Measurements from ENCODE around the gene ZNF573. TPM values are rescaled to one million over a fixed set of nuclear protein-coding genes. Genes with fewer than 3 reads are reported as not detected.
"Not testable (repeated sequence)": the region's sequence is repeated elsewhere in the genome, so short reads cannot be mapped to it uniquely, and the experiment has no call there.

The ZNF573 gene
- total RNA-seq (2014; rRNA removed; shearing (Covaris generic)): 1.8 and 13.2 TPM in 2 replicates

DNA sequence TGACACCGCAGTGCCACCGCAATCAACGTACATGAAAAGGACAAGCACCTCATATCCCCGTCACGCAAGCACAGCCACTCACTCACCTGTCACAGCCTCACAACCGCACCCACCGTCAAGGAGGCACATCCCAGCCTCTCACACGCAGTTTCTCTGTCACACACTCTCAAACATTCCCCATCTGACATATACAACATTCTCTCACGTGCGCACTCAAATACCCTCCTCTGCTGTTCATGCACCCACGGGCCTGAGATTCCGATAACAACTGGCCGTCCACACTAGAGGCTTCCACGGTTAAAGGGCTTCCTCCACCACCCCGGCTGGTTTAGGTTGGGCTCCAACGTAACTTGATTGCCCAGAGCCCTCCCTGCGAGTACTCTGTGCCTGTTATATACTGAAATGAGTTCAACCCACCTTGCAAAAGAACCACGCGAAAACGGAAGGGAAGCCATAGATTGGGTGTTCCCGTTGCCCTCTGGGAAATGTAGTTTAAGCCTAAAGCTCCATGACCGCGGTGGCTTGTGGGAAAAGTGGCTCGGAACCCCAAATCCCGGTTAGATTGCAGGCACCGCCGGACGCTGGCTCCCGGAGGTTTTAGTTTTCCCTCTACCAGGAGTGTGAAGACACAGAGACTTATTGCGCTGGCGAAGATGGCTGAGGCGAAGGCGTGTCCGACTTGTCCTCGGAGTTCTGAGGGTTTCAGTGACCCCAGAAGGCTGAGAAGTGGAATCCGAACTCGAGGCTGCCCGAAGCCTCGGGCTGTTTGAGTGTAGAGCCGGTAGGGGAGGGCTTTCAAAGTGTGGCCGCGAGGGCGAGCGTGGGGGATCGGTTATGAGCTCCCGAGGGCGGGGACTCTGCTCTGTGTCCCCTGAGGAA, at the start of gene ZNF573:
ZNF573 (minus strand) TSS at position 460 of the 879 bp plus-strand sequence. CDS start 5,857 bp downstream, outside the sequence.
- DNase-seq (ENCODE audit: low spot score): peak; percentile 95
- in situ Hi-C loops (cut with HindIII; ENCODE audit: low sequenced_read_pairs): no loop called here

DNA sequence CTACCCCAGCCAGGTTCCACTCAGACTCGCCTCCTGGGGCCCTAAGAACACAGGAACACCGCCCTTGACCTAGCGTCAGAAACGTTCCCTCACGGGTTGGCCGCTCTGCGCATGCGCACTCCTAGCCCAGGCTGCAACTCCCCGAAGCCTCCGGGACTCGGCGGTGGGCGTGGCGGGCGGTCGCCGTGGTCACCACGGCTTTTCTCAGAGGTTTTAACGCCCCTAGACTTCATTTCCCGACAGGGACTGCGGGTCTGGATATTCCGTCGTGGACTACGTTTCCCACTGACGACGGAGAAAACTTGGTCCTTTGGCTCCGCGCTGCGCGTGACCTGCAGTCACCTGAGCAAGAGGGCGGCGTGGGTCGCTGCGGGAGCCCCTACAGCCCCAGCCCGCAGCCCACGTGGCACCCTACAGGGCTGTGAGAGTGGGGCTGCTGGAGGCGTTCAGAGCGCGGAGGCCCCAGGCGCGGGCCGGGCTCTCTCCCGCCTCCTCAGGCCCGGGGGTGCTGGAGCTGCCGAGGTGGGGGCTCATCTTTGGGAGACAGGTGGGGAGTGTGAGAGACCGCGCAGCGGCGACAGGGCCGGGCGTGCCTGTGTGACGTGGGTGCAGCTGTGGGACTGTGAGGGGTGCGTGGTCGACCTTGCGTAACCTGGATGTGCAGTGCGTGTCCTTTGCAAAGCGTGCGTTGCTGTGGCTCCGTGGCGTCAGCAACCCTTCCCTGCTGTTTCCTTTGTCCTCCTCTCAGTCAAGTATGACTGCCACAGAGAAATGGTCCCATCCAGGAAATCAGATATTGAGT, 38.0 kb upstream of the ZNF573 start:
- in situ Hi-C loops (cut with HindIII; ENCODE audit: low sequenced_read_pairs): no loop called here
- peak; percentile 77 for DNase-seq (ENCODE audit: low spot score)

GRCh38 chr19:37815611-37816010, 36.2 kb upstream of the ZNF573 start:
- DNase-seq (ENCODE audit: low spot score); in situ Hi-C loops (cut with HindIII; ENCODE audit: low sequenced_read_pairs): not testable (repeated sequence)

DNA sequence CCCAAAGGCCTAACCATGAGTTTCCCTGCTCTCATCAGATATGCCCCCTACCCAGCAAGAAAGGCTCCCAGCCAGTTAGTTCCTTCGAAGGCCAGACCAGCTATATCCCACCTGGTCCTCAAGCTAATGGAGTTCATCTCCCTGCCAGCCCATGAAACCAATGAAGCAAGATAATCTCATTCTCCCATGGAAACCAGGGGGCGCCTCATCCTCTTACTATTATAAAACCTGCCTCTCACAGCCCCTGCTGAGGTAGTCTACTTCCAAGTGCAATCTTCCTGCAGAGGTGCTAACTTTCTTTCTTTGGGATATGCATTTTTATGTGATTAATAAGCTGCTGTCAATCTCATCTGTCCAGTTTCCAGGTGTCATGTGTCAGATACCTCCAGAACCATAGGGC, 34.0 kb upstream of the ZNF573 start:
- no peak for DNase-seq (ENCODE audit: low spot score)
- in situ Hi-C loops (cut with HindIII; ENCODE audit: low sequenced_read_pairs): no loop called here

DNA sequence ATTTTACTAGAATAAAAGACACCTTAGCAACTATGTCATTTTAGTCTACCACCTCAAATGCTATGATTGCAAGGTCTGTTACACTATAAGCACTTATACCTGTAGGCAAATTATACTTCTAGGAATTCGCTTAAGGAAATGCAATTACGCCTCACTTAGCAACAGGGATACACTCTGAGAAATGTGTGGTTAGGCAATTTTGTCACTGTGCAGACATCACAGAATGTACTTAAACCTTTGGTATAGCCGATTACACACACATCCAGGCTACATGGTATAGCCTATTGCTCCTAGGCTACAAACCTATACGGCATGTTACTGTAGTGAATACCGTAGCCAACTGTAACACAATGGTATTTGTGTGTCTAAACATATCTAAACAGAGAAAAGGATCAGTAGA, 30.0 kb upstream of the ZNF573 start:
- DNase-seq (ENCODE audit: low spot score): no peak
- in situ Hi-C loops (cut with HindIII; ENCODE audit: low sequenced_read_pairs): no loop called here

- in situ Hi-C loops (cut with HindIII; ENCODE audit: low sequenced_read_pairs): no loop called here
Observed at GRCh38 chr19:37803249-37803840, 24.0 kb upstream of the ZNF573 start.

DNA sequence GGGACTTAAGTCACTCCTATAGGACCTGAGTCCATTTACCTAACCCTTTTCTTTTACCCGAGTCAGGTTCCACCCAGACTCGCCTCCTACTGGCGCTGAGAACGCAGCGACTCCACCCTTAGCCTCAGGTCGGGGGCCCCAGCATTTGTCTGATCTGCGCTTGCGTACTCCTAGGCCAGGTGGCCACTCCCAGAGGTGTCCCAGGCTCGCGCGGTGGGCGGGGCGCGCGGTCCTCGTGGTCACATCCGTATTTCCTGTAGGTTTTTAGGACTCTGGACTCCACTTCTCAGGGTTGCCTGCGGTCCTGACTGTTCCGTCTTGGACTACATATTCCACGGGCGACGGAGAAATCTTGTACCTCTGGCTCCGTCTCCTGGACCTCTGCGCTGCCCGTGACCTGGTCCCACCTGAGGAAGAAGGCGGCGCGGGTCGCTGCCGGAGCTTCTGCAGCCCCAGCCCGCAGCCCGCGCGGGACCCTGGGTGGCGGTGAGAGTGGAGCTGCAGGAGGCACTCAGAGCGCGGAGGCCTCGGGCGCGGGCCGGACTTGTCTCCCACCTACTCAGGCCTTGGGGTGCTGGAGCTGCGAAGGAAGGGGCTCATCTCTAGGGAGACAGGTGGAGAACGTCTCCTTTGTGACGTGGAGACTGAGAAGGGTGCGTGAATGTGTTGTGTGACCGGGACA, 11.0 kb upstream of the ZNF573 start:
- no peak for DNase-seq (ENCODE audit: low spot score)

More at GRCh38 chr19:37803249-37803840, 24.0 kb upstream of the ZNF573 start:
- no peak for DNase-seq (ENCODE audit: low spot score)

DNA sequence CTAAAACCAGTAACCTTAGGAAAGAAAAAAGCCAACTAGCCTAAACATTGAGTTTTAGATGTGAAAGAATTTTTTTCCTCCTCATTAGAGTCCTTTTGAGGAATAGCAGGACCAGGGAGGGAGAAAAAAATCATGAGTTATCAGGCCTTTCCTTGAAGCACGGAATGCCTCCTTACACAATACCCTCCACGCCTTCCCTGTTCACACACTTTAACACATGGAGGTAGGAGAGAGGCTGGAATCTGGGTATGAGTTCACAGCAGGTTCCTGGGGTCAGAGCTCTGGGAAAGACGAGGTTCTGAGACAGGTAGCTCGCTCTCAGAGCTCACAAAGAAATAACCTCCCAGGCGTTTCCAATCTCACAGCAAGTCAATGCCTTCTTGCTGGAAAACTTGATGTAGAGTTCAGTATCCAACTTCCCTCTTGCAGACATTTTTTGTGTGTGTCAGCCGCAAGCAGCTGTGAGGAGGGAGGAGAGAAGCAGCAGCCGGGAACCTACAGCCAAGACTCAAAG, 716 bp downstream of the ZNF573 start:
- peak; percentile 0 for DNase-seq (ENCODE audit: low spot score)
- in situ Hi-C loops (cut with HindIII; ENCODE audit: low sequenced_read_pairs): no loop called here

More for the DNA sequence above, 11.0 kb upstream of the ZNF573 start:
- in situ Hi-C loops (cut with HindIII; ENCODE audit: low sequenced_read_pairs): no loop called here

DNA sequence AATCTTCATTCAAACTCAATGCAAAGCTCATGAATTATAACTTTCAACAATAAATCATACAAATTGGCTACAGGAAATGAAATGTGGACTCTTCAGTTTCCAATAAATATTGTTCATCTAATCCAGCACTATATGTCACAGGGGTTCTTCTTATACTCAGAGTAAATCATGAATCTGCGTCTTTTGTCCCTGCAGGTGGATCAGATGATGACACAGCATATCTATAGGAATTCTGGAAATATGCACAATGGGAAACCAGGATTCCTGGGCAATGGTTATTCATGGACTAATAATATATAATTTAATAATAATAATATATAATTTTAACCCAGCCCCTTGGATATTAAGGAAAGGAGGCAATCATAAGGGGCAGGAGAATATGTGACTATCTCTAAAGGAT, 8.4 kb downstream of the ZNF573 start:
- in situ Hi-C loops (cut with HindIII; ENCODE audit: low sequenced_read_pairs): no loop called here
- no peak for DNase-seq (ENCODE audit: low spot score)

DNA sequence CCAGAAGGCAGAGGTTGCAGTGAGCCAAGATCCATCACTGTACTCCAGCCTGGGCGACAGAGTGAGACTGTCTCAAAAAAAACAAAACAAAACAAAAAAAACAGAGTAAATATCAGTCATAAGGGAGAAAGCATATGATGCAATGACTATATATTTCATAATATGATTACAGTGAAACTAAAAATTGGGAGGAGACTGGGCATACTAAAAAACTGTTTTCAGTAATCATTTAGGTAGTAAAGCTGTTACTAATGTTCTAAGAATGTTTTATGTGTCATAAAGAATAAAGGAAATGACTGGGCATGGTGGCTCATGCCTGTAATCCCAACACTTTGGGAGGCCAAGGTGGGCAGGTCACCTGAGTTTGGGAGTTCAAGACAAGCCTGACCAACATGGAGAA, 15.9 kb downstream of the ZNF573 start:
- no peak for DNase-seq (ENCODE audit: low spot score)

GRCh38 chr19:37757683-37758082, 21.7 kb downstream of the ZNF573 start:
- DNase-seq (ENCODE audit: low spot score); in situ Hi-C loops (cut with HindIII; ENCODE audit: low sequenced_read_pairs): not testable (repeated sequence)

More for the DNA sequence above, 15.9 kb downstream of the ZNF573 start:
- in situ Hi-C loops (cut with HindIII; ENCODE audit: low sequenced_read_pairs): no loop called here

DNA sequence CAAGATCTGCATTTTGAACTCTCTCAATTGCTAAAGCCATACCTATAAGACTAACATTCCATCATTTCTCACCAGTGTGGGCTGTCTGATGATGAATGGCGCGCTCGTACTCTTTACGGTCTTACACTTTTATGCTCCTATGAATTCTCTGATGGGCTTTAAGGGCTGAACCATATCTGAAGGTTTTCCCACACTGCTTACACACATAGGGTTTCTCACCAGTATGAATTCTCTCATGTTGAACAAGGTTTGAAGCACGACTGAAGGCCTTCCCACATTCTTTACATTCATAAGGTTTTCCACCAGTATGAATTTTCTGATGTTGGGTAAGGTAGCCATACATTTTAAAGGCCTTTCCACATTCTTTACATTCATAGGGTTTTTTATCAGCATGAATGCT, 41.0 kb downstream of the ZNF573 start:
- in situ Hi-C loops (cut with HindIII; ENCODE audit: low sequenced_read_pairs): no loop called here
- DNase-seq (ENCODE audit: low spot score): no peak

DNA sequence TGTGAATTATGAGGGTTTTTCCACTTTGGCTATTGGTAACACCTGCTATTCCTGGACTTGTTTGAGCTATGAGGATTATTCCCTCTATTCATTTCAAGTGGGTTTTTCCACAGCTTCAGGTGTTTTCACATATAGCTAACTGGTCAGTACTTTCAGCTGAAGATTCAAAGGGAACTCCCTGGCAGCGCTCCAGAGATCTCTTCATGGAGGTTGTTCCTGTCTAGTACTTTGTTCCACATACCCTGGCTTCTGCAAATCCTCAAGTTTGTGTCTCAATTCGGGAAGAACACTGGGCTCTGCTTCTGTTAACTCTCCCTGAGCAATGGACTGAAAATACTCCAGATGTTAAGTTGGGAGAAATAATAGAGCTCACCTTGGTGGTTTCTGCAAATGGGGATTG, 54.2 kb downstream of the ZNF573 start:
- no peak for DNase-seq (ENCODE audit: low spot score)
- in situ Hi-C loops (cut with HindIII; ENCODE audit: low sequenced_read_pairs): no loop called here

GRCh38 chr19:37719927-37720265, 59.5 kb downstream of the ZNF573 start:
- in situ Hi-C loops (cut with HindIII; ENCODE audit: low sequenced_read_pairs): no loop called here
- DNase-seq (ENCODE audit: low spot score): no peak

DNA sequence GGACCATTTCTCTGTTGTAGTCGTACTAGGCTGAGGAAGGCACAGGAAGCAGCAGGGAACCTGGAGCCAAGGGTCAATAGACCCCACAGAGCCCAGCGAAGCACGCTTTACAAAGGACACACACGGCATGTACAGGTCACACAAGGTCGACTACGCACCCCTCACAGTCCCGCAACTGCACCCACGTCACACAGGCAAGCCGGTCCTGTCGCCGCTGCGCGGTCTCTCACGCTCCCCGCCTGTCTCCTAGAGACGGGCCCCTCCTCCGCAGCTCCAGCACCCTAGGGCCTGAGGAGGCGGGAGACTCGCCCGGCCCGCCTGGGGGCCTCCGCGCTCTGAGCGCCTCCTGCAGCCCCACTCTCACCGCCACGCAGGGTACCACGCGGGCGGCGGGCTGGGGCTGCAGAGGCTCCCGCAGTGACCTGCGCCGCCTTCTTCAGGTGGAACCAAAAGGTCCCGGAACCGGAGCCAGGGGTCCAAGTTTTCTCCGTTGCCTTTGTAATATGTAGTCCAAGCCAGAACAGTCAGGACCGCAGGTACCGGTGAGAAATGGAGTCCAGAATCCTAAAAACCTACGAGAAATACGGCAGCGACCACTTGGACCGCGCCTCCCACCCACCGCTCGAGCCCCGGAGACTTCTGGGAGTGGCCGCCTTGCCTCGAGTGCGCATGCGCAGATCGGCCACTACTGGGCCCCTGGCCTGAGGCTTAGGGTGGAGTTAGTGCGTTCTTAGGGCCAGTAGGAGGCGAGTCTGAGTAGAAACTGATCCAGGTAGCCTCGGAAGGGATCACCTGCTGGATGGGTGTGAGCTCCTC, 60.1 kb downstream of the ZNF573 start, which contains the start of gene ZNF607:
ZNF607 (minus strand) TSS at position 651 of the 816 bp plus-strand sequence. CDS start 8,143 bp downstream, outside the sequence.
- DNase-seq (ENCODE audit: low spot score): peak; percentile 91
- in situ Hi-C loops (cut with HindIII; ENCODE audit: low sequenced_read_pairs): no loop called here

GRCh38 chr19:37718304-37718703, 61.1 kb downstream of the ZNF573 start:
- in situ Hi-C loops (cut with HindIII; ENCODE audit: low sequenced_read_pairs): no loop called here
- peak; percentile 27 for DNase-seq (ENCODE audit: low spot score)

GRCh38 chr19:37716140-37716539, 63.2 kb downstream of the ZNF573 start:
- no peak for DNase-seq (ENCODE audit: low spot score)
- in situ Hi-C loops (cut with HindIII; ENCODE audit: low sequenced_read_pairs): no loop called here

- in situ Hi-C loops (cut with HindIII; ENCODE audit: low sequenced_read_pairs): no loop called here
- no peak for DNase-seq (ENCODE audit: low spot score)
Observed at GRCh38 chr19:37706052-37706605, 73.3 kb downstream of the ZNF573 start.
